GM12801 (cell line): Measurements from ENCODE around the gene YWHAB.

ENCODE experiments used
- CTCF ChIP-seq: IDR thresholded peaks from one replicate; pipeline ENCODE4 v1.5.1; 2011; ENCODE audit warnings: control low read depth; ENCODE audit not compliant: insufficient read length; ENCODE audit errors: extremely low read depth

YWHAB gene

GRCh38 chr20:44948107-44948506, 62.6 kb downstream of the YWHAB start:
- no peak for TF ChIP-seq CTCF

- TF ChIP-seq CTCF: no peak
Observed at GRCh38 chr20:44948513-44948912, 63.0 kb downstream of the YWHAB start.

- no peak for TF ChIP-seq CTCF
Observed at GRCh38 chr20:44950368-44950767, 64.9 kb downstream of the YWHAB start.

- no peak for TF ChIP-seq CTCF
Observed at GRCh38 chr20:44952731-44953130, 67.2 kb downstream of the YWHAB start.

- TF ChIP-seq CTCF: no peak
Observed at GRCh38 chr20:44954211-44954610, 68.7 kb downstream of the YWHAB start.

- TF ChIP-seq CTCF: no peak
Observed at GRCh38 chr20:44955270-44955669, 69.8 kb downstream of the YWHAB start.

- TF ChIP-seq CTCF: no peak
Observed at GRCh38 chr20:44956410-44956809, 70.9 kb downstream of the YWHAB start.
